Activated CD8-positive, alpha-beta memory T cell treated with anti-CD3 and anti-CD28 coated beads, Interleukin-2, amount 50 U/mL, for 48 hours (primary cell): Measurements from ENCODE around the gene MYO5A.
"Not testable (repeated sequence)": the region's sequence is repeated elsewhere in the genome, so short reads cannot be mapped to it uniquely, and the experiment has no call there.

Source experiments
- DNase-seq: peaks from one replicate; pipeline ENCODE4 v3.0.0-alpha.2; 2020

The MYO5A gene

DNA sequence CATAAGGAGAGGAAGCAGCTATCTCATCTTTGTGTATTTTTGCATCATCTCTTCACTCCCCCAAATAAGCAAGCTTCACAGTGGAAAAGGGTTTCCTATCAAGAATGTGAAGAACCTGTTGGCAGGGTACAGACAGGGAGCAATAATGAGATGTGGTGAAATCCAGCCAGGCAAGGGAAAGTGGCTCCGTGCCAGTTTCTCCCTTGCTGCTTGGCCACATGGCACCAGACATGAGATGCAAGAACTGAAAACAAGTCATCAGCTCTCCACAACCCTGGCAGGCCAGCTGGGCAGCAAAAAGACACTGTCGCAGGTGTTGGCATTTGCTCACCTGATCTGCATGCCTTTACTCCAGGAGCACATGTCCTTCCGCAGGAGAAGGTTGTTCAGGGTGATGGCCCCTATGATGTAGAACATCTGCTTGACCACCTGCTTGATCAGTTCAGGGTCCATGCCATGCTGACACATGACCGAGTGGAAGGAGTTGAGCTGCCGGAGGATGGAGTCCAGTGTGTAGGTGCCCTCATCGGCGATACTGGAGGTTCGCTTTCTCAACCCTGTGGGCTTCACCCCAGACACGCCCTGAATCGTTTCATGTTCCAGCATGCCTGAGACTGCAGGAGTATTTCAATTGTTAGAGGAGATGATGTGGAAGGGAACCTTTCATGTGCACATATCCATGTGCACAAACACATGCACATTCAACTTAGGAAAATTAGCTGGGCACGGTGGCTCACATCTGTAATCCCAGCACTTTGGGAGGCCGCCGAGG is 209.8 kb downstream of the MYO5A start:
- no peak for DNase-seq

DNA sequence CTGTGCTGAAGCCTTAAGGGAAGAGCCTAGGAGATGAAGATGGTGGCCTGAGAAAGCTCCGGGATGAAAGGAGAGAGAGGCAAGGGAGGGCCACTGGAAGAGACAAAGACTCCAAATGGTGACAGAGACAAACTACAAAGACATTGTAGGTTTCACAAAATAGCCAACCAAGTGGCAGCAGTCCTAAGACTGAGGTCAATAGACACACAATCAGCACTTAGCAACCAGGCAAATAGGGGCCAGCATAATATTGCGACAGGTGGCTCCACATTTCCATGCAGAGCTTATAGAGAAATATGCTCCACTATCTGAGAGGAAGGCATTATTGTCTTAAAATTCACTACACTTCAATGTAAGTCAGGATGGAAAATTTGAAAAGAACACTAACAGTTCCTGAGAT is 211.0 kb downstream of the MYO5A start:
- DNase-seq, result no peak

DNA sequence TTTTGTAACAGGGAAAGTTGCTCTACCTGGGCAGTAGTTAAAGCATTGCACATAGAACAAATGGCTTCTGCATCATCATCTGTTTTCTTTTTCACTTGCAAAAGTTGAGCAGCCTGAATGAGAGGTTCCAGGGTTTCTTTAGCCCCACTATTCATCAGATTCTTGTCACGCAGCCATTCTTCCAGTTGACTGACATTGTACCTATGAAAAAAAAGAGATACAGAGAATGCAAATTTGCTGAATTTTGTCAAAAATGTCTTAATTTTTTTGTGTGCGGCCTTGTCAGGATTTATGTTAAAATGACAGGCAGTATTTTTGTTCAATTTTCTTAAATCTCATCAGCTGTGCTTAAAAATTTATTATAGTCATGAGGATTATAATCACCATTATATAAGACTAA is 211.7 kb downstream of the MYO5A start:
- DNase-seq, result no peak

DNA sequence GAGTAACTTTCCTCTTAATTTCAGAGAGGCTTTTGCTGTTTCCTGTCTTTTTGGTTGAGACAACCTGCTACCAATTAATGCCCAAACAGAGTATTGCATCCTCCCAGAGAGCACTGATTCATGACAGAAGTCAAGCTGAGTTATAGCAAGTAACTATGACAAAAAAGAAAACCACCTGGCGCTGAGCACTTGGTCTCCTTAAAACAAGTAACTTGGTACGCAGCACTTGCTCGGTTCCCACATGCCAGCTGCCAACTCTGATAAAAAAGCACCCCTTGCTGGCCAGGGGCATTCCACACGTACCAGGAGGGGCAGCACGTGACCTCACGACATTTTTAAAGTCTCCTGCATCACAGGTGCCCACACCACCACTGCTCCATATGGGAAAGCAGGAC is 219.5 kb downstream of the MYO5A start:
- DNase-seq, result no peak

DNA sequence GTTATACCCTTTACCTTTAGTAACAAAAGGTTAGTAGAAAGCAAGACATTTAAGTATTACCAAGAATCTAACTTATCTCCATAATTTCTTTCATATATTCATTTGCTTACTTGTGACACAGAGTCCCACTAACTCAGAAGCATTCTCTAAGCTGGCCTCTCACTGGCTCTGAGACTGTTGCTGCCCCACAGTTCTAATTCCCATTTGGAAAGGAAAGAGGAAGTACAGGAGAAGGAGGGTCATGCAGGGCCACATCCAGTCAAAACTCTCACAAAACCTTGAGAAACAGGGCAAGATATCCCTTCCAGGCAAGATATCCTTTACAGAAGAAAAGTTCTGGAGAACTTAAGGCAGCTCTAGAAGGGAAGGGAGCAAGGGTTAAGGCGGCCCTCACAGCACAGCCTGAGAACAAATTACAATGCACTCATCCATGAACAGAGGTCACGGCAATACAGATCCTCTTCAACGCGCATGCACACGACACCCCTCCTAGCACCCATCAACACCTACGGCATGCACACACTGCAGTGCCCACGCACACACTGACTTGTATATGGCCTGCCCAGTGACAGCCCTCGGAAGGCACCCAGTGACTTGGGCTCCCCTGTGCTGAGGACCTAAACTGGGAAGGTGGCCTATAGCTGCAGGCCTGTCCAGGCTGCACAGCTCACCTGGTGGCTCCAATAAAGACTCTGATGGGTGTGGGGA is 220.1 kb downstream of the MYO5A start:
- DNase-seq, result no peak

DNA sequence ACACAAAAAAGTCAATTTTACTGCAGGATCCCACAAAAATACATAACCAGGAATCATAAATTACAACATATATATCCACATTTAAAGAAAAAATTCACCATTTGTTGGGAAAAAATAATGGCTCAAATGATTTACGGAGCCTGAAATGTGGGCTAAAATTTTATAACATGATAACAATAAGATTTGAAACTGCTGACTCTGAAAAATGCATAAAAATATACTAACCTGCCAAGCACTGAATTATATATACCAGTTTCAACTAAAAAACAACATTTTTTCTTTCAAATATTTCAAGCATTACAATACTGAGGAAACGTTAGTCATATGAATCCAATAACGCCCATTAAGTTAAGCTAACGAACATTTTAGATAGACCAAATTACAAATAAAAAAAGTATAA is 220.8 kb downstream of the MYO5A start:
- no peak for DNase-seq

DNA sequence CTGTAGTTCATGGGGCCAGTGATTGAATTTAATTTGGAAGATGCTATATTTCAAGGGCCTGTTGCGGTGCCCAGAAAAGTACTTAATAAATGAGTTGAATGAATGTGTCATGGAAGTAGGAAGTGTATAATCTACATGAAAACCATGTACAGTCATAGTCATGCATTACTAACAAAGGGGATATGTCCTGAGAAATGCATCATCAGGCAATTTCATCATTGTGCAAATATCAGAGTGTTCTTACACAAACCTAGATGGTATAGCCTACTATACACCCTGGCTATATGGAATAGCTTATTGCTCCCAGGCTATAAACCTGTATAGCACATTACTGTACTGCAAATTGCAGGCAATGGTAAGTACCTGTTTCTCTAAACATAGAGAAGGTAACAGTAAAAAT is 222.4 kb downstream of the MYO5A start:
- DNase-seq, result no peak

DNA sequence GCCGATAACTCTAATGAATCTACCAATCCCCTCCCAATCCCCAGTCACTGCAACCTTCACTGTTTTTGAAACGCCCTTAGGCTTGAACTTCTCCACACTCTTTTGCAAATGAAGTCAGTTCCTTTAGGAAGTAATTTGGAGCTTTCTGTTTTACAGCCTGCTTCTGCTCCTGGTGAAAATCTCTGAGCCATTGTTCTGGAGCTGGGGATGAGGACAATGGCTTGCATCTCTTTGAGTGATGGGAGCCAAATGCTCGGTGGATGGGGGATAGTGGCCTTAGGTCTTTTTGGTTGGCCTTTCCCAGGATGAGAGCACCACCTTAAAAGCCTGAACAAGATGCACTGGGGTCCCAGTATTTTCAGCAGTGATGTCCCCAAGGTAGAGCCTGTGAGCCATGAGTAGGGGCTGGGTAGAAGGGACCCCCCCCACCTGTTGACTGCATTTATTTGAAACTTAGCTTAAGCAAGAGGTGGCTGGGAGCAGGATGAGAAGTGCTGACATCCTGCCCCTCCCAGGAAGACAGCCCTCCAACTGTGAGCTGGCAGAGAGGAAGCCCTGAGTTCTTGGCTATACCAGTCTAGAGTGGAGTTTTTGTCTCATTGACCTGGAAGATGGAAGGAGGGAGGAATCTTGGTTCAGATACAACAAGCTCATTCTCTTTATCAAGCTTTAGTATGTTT is 225.4 kb downstream of the MYO5A start:
- no peak for DNase-seq

DNA sequence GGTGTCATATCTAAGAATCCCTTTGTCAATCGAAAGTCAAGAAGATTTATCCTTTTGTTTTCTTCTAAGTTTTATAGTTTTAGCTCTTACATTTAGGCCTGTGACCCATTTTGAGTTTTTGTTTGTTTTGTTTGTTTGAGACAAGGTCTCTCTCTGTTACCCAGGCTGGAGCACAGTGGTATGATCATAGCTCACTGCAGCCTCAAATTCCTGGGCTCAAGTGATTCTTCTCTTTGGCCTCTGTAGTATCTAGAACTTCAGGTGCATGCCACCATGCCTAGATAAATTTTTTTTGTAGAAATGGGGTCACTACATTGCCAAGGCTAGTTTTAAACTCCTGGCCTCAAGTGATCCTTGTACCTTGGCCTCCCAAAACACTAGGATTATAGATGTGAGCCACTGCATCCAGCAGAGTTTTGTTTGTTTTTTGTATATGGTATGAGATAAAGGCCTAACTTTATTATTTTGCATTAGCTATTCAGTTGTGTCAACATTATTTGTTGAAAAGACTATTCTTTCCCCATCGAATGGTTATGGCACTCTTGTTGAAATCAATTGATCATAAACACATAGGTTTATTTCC is 227.3 kb downstream of the MYO5A start:
- no peak for DNase-seq

DNA sequence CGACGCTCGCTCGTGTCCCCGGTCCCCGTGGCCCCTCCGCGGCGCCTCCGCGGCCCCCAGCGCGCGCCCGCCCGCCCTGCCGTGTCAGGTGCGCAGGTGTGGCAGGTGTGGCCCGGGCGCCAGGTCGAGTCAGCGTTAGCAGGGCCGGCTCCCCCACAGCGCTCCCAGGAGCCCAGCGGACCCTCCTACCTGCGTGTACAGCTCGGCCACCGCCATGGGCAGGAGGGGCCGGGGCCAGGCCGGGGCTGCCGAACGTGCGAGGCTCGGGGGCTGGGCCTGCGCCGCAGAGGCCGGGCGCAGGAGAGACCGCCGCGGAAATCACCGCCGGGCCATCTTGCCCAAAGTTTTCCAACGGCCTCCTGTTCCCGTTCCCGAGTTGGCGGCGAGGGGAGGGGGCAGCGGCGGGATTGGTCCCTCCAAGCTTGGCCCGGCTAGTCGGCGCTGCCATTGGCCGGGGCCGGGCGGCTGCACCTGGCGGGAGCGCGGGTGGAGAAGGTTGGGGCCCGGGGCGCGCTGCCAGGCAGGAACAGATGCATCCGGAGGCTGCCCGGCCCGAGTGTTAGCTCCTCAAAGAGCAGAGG is 233.2 kb downstream of the MYO5A start, which contains the start of gene MYO5C:
Gene MYO5C (minus strand): TSS at position 384 of the 581 bp plus-strand sequence. CDS start 168 bp downstream, at position 216.
- no peak for DNase-seq

DNA sequence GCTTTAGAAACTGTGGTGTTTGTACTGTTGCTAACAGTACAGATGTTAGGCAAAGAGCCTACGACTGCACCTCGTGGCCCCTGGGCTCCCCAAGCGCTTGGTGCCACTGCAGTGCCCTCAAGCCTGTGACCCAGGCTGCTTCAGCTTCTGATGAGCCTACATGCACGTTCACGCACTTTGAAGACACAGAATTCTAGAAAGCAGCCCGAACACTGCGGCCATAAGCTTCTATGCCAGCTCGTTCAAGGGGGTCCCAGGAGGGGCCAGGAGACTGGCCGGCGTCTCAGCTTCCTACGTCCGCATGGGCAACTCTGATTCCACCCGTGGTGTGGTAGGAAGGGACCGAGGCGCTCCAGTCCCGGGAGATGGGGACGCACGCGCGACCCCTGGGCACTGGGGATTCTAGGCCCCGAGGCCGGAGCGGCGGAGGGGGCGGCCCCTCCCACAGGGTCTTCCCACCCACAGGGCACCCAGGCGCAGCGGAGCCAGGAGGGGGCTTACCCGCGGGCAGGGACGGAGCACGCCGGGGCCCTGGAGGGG is 233.7 kb downstream of the MYO5A start:
- DNase-seq, result no peak

DNA sequence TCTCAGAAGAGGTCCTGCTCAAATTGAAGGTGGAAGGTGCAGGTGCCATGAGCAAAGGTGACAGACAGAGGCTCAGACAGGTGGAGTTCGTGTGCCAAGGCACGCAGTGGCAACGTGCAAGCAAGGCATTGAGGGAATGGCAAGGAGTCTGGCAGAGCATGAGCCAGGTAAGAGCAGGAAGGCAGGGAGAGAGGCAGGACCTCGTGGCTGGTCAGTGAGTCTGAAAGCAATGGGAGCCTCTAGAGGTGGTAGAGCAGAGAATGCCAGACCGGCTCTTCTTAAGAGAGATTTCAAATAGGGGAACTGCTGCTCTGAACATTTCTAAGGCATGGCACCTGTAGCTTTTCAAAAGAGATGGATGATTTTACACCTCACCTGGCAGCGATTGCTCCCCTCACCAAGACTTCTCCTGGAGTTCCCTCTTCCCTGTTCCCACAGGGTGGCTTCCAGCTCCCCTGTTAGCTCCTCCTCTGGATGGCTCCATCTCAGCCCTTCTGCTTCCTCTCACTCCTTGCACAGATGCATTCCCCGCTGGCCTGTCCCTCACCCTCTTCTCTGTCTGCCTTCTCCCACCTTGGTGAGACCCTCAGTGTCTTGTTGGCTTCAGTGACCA is 235.8 kb downstream of the MYO5A start:
- no peak for DNase-seq

DNA sequence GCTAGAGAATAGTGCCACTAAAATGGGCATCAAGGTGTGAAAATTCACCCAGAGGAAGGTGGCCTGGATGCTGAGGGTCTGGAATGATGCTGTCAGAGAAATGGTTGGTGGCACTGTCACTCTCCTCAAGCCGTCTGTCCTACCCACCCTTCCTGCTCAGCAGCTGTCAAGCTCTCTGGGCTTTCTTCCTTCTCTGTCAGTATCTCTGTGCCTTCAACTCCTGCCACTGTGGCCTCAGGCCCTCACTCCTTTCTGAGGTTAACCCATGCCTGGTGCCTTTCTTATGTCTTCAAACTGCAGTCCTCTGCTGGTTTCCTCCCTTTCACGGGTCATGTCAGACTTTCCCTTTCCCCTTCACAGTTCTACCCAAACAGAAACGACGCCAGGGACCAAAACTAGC is 237.5 kb downstream of the MYO5A start:
- no peak for DNase-seq

DNA sequence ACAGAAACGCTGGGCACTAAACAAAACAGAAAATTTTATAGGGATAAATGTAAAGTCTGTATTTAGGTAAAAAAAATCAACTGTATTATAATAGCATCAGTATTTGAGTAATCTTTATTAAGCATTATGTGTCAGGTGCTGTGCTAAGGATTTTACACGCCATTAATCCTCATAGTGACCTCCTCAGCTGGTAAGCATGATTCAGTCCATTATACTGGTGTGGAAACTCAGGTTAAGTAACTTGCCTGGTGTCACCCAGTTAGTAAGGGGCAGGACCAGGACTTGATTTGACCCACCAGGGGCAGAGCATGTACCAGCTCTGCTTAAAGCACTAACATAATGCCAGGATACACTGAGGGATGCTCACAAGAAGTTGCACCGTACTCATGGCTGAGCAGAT is 237.9 kb downstream of the MYO5A start:
- no peak for DNase-seq

DNA sequence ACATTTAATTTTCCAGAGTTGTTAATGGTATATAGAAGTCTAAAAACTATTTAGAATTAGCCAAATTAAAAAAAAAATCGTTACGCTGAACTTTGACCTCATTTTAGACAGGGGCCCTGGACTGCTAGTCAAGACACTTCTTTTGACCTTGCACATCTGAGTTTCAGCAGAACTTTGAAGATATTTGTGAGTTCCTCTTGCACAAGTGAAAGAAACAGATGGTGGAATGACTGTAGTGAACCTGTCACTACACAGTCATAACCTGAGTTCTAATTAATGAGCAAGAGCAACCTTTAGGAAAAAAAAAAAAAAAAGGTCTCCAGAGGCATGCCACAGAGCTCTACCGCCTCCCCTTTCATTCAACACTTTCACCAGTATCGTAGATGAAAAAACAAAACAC is 238.4 kb downstream of the MYO5A start:
- no peak for DNase-seq

DNA sequence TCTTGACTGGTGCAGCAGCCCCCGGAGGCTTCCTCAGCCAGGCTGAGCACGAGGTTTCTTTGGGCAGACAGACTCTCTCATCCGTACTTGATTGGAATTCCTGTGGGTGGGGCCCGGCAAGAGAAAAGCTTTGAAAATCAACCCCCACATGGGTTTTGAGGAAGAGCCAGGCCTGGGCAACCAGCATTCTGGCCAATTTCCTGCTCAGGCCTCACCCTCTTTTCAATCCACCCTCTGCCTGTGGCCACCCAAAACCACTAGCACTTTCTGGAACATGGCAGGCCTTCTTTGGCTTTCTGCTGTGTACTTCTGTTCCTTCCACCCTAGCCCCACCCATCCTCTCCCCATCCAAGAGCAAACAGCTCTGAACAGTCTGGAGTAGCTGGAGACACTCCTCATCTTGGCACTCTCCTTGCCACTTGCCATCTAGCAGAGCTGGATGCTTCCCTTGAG is 239.0 kb downstream of the MYO5A start:
- no peak for DNase-seq

DNA sequence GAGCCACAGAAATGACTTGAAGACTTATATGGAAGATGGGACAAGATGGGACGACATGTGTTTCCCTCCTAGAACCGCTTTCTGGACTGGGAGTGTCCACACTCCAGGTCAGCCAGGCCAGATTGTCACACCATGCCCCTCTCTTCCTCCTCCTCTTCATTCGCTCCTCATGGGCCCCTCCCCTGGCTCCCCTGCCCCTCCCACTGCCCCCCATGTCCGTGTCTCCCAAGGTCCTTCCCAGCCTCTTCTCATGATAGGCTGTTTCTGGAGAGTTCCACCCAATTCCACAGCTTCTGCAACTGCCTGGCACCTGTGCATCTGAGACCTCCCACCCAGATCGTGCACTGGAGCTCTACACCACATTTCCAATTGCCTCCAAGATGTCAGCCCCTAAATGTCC is 239.7 kb downstream of the MYO5A start:
- DNase-seq, result no peak

DNA sequence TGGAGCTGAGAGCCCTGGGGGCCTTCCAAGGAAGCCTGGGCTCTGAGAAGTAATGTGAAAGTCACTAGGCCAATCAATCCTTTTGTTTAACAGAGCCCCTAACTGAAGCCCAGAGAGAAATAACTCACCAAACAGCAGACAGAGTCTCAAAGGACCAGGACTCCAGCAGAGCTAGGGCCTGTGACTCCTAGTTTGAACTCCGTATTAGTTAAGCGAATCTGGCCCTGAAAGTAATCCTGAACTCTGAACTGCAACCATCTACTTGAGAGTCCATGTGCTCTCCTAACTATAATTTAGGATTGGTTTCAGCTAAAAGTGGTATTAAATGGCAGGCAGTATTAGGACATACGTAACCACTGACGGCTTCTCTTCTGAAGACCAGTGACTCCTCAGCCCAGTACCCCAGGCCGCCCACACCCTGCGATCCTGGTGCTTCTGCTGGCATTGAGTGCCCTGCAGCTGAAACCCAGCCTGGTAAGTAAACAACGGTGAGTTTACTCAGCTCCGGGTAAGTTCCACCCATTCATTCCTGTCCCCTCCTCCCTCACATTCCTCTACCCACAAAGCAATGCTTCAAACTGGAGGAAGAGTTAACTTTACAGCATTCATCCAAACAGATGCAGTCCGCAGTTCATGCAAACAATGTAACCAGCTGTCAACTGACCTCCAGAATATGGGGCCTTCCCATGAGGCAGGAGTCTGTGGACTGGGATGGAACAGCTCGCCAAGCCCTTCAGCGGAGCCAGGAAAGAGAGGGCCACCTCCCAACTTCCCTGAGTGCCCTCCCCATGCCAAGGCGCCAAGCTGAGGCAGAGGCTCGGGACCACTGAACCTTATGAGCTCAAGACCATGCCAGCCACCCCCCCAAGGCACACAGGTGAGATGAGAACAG is 240.4 kb downstream of the MYO5A start:
- no peak for DNase-seq

DNA sequence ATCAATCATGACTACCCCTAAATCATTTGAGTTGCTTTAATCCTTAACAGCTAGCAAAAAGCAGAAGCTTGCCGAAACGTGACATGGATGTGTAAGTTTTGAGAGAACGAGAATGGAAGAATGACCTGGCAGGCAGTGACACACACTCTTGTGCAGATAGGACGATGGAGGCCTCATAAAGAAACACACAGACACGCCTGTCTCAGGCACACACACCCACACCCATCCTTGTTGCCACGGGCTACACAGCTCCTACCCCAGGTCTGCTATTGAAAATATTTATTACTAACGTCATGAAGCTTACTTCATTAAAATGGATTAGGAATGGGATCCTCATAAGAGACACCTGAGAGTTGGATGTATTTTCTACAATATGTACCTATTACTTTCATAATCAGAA is 241.6 kb downstream of the MYO5A start:
- DNase-seq, result no peak

DNA sequence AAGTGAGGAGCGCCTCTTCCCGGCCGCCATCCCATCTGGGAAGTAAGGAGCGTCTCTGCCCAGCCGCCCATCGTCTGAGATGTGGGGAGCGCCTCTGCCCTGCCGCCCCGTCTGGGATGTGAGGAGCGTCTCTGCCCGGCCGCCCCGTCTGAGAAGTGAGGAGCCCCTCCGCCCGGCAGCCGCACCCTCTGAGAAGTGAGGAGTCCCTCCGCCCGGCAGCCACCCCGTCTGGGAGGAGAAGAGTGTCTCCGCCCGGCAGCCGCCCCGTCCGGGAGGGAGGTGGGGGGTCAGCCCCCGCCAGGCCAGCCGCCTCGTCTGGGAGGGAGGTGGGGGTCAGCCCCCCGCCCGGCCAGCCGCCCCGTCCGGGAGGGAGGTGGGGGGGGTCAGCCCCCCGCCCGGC is 242.7 kb downstream of the MYO5A start:
- DNase-seq, result not testable (repeated sequence)

DNA sequence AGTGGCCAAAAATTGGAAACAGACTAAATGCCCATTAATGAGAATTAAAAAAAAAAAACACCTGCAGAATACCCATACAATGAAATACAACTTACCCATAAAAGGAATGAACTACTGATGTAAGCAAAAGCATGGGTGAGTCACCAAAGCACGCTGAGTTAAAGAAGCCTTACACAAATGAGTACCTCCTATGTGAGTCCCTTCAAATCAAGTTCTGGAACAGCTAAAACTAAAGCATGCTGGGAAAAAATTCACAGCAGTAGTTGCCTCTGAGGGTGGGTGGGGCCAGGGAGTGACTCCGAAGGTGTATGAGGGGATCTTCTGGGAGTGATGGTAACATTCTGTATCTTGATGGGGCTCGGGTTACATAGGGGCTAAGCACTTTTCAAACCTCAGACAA is 244.5 kb downstream of the MYO5A start:
- no peak for DNase-seq
